H1 (cell line): Measurements from ENCODE around the gene PAX9. TPM values are rescaled to one million over a fixed set of nuclear protein-coding genes. Genes with fewer than 3 reads are reported as not detected.

Source experiments
- CREB1 ChIP-seq: IDR thresholded peaks from 2 replicates; pipeline ENCODE4 v1.6.1; 2012; ENCODE audit warnings: inconsistent platforms
- EZH2 ChIP-seq: fragments of 200-600 bp; sonication (generic); IDR thresholded peaks from 2 replicates; pipeline ENCODE4 v1.7.1; 2012; ENCODE audit warnings: low read depth, mild to moderate bottlenecking, moderate library complexity, low read length, inconsistent platforms; ENCODE audit not compliant: severe bottlenecking
- polyA plus RNA-seq, 7 experiments: library from polyadenylated mRNA; depleted of rRNA in 3 of 7; stranded (reverse) in 5 of 7; unstranded in 2 of 7; fragments of >200 nt in 5 of 7; fragments of 200-250 nt in 2 of 7; gene quantifications; 1 replicate in 5 of 7; 2 replicates in 1 of 7; 4 replicates in 1 of 7; pipeline versions ENCODE4 v1.2.1 to v1.2.3, GENCODE V29; 2011 to 2013; ENCODE audit warnings: missing spikeins in 2 of 7, mixed read lengths in 2 of 7
- total RNA-seq: library from RNA; stranded (reverse); fragmentation: NEBNext Ultra II Directional; extraction: Animal tissue kit (Norgen Biotek cat#: 25700); gene quantifications from 2 replicates; pipeline ENCODE4 v1.2.1, GENCODE V29; 2021

Gene PAX9
- total and polyA plus RNA-seq, 2 of the 8 experiments (the other 6 are each of a cell fraction or from before 2014, with no cell fraction given) = 0.05 TPM; not detected in 1

- TF ChIP-seq CREB1 (no peak), EZH2 (peak; percentile 82)
Observed at GRCh38 chr14:36659010-36659821, 2.4 kb upstream of the PAX9 start (continued).
